ENCODE measurements around the gene SPNS3.
A peak's percentile ranks its signal among the peaks of the same experiment; 100 is the strongest.

SPNS3 gene

GRCh38 chr17:4433515-4434031, at the start of gene SPNS3:
SPNS3 (plus strand) TSS chr17:4433940; CDS start chr17:4433968, 28 bp downstream.
- no peak for FAIRE-seq

DNA sequence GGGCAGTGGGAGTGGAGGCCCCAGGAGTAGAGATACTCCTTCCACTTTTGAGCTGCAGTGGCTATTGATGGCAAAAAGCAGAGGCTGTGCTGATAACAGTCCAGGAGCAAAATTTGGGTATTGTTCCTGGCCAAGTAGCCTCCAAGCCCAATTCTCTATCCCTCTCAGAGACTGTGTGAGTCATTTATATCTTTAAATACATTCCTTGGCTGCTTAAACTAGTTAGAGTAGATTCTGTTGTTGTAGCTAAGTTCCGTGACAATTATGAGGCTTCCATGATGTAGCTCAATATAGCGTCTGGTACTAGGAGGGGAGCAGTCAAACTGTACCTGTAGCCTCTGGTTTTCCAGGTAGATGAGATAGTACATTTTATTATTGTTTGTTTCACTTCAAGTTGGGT, 47.3 kb upstream of the SPNS3 start:
- no peak for FAIRE-seq

DNA sequence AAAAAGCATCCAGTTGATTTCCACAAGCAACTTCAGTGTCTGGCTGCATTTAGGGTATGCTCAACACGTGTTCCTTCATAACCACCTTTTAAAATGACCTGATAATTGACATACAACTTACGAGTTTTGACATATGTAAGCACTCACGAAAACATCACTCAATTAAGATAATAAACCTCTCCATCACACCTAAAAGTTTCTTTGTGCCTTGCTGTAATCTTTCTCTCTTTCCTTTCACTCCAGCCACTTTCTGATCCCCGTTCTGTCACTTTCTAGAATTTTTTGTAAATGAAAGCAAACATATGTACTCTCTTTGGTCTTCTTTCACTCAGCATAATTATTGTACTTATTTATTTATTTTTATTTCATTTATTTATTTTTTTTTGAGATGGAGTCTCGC, 46.6 kb upstream of the SPNS3 start:
- no peak for FAIRE-seq

- no peak for FAIRE-seq
Measured at GRCh38 chr17:4389079-4389478, 44.7 kb upstream of the SPNS3 start.

GRCh38 chr17:4393806-4394205, 39.9 kb upstream of the SPNS3 start:
- no peak for FAIRE-seq

DNA sequence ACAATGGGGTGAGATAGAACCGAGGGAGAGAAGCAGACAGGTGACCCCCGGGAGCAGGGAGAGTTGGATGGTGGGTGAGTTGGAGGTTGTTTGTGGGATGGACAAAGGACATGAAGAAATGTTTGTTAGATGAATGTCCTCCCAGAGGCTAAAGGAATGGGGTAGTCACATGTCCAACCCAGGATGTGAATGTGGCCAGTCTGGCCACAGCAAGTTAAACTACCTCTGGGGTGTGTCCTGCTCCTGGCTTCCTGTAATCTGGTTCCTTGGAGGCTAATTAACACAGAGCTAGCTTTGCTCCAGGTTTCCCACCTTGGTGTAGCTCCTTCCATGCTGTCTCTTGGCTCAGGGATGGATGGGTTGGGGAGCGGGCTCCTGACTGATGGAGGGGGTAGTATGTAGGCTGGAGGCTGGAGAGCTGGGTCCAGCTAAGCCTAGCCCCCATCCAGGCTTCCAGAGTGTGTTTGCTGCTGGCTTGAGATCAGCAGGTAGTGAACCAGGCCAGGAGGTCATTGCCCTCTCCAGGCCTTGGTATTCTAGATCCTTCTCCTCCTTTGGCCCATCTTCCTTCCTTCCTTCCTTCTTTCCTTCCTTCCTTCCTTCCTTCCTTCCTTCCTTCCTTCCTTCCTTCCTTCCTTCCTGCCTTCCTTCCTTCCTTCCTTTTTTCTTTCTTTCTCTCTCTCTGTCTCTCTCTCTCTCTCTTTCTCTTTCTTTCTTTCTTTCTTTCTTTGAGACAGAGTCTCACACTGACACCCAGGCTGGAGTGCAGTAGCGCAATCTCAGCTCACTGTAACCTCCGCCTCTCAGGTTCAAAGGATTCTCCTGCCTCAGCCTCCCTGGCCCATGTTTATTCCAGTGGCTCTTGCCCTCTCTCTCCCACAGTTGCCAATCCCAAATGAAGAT, 39.3 kb upstream of the SPNS3 start:
- no peak for FAIRE-seq

DNA sequence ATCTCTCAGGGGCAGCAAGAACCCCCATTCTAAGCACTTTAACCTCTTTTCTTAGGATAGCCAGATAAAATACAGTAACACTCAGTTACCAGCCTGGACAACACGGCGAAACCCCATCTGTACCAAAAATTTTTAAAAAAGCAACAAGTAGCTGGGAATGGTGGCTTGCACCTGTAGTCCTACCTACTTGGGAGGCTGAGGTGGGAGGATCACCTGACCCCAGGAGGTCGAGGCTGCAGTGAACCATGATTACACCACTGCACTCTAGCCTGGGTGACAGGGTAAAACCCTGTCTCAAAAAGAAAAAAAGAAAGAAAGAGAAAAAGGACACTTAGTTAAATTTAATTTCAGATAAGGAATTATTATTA, 38.6 kb upstream of the SPNS3 start:
- no peak for FAIRE-seq

- no peak for FAIRE-seq
Measured at GRCh38 chr17:4397840-4398239, 35.9 kb upstream of the SPNS3 start.

DNA sequence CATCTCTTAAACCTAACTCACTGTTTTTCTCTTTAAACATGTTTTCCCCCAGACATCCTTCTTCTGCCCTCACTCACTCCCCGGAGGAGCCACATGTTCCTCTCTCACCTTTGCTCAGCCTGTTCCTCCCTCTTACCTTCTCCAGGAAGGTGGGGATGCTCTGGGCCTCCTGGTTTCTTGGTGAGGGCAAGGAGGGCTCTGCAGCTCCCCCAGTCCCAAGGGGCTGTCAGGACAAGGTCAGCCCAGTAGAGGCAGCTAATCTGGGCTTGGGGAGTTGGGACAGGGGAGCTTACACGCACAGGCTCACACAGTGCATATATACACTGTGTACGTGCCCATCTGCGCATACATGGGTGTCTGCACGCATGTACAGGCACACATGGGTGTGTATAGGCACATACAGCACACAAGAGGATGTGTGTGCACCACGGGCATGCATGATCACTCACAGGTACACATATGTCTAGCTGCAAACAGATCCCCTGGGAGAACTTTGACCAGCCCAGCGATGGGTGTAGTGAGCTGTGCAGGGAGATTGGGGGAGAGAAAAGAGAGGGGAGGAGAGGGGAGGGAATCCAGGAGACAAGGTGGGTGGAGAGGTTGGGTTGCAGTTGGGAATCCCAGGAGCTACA, 28.6 kb upstream of the SPNS3 start:
- FAIRE-seq, result no peak

- no peak for FAIRE-seq
Measured at GRCh38 chr17:4405699-4406098, 28.0 kb upstream of the SPNS3 start.

- FAIRE-seq, result no peak
Measured at GRCh38 chr17:4406386-4406785, 27.4 kb upstream of the SPNS3 start.

DNA sequence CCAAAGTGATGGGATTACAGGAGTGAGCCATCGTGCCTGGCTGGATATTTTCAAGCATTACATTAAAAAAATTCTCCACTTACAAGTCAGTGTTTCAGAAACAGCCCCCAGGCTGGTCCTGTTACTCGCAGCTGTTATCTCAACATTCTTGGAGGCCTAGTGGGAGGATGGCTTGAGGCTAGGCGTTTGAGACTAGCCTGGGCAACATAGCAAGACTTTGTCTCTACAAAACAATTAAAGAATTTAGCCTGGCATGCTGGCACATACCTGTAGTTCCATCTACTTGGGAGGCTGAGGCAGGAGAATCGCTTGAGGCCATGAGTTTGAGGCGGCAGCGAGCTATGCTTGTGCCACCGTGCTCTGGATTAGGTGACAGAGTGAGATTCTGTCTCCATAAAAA, 26.5 kb upstream of the SPNS3 start:
- no peak for FAIRE-seq

DNA sequence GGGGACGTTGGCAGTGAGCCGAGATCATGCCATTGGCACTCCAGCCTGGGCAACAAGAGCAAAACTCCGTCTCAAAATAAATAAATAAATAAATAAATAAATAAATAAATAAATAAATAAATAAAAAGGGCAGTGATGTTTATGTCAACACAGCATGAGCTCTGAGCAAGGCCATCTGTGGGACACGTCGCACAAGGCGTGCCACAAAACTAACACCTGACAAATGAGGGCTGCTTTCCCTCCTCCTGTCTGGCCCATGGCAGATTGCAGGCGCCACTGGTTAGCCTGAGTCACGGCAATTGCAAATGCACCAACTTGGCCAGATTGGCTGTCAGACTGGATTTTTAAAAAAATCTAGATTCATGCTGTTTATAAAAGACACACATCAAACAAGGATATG, 25.9 kb upstream of the SPNS3 start:
- no peak for FAIRE-seq

- FAIRE-seq, result no peak
Measured at GRCh38 chr17:4409659-4410058, 24.1 kb upstream of the SPNS3 start.

- FAIRE-seq, result no peak
Measured at GRCh38 chr17:4411201-4411600, 22.5 kb upstream of the SPNS3 start.

DNA sequence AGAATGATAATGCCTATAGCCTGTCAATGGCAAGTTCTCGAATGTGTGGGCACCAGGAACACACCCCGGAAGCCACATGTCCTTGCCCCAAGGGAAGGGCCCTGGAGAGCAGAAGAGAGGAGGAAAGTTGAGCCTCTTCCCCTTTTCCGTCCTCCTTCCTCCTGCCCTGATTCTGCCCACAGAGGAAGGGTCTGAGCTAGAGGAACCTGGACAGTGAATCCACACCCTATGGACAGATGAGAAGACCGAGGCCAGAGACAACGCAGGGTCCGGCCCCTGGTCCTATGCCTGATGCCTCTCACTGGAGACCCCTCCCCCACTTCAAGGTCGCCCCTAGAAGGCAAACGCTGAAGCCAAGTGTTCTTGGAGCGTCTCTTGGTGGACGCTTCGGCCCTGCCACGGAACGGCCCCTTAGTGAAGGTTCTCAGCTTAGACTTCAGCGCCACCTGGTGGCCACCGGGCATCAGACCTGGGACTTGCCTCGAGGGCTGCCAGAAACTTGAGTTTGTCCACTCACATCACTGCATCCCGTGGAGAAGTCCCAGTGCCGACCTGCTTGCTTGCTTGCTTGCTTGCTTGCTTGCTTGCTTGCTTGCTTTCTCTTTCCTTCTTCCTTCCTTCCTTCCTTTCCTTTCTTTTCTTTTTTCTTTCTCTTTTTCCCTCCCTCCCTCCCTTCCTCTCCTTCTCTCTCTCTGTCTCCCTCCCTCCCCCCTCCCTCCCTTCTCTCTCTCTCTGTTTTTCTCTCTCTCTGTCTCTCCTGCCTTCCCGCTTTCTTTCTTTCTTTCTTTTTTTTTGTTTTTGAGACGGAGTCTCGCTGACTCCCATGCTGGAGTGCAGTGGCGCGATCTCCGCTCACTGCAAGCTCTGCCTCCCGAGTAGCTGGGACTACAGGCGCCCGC, 20.6 kb upstream of the SPNS3 start:
- peak; percentile 89 for FAIRE-seq

GRCh38 chr17:4417129-4417667, 16.5 kb upstream of the SPNS3 start:
- FAIRE-seq, result no peak

DNA sequence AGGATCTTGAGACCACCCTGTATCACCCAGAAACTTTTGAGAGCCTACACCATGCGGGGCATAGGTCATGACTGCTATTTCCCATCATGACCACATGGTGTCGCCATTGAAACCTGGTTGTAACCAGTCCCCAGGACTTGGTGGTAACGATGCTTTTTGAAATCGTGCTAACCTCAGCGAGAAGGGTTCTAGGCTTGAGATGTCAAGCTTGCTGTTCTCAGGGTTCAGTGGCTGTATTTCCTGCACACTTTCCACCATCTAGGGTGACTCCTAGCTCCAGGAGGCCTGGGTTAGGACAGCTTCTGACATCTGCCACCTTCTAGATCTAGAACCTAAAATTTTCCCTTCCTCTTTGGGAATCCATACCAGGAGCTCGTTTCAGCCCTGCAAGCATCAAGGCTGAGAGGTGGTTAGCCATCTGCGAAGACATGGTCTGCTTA, 13.0 kb upstream of the SPNS3 start:
- FAIRE-seq, result peak; percentile 96

DNA sequence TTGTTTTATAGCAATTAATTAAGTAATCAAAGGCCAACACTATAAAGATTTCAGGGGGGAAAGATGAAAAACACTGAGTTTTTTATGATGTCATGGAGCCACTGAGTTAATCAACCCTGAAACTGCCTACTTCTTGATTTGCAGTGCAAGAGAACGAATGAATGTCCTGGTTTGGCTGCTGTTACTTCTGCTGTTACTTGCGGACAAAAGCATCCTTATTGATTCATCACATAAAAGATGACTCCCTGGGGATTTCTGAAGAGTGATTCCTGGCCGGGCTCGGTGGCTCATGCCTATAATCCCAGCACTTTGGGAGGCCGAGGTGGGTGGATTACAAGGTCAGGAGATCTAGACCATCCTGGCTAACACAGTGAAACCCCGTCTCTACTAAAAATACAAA, 10.9 kb upstream of the SPNS3 start:
- no peak for FAIRE-seq

- FAIRE-seq, result no peak
Measured at GRCh38 chr17:4425398-4425797, 8.3 kb upstream of the SPNS3 start.

DNA sequence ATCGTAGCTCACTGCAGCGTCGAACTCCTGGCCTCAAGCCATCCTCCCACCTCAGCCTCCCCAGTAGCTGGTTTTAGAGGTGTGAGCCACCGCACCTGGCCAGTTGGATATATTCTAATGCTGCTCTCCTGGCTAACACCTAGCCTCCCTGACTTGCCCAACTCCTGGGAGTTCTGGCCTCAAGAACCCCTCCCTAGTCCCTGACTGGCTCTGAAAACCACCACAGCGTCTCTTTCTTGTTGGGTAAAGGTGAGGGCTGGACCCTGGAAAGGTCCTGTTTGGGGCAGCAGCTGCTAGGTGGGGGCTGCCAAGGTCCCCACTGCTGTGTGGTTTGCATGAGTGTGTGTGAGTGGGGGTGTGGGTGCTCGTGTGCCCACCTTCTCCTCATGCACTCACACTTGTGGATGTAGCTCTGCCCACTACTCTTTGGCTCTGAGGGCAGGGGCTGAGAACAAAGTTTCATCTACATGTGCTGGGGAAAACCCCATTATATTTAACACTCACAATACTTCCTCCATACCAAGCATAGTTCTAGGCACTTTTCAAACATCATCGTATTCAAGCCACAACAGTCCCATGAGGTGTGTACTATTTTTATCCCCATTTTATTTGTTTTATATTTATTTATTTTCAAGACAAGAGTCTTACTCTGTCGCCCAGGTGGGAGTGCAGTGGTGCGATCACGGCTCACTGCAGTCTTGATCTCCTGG, 7.1 kb upstream of the SPNS3 start:
- FAIRE-seq, result no peak

DNA sequence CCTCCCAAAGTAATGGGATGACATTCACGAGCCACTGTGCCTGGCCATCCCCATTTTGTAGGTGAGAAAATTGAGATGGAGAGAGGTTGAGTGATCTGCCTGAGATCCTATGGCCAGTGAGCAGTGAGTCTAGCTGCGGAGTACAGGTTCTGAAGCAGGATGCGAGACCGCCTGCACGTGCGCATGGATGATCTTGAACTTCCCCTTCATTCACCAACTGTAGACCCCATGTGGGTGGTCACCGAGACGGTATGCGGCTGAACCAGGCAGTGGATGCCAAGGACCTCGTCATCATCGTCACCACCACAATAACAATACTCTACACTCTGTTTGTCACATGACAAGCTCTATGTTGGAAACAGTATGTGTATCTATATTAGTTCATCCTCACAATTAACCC, 6.2 kb upstream of the SPNS3 start:
- no peak for FAIRE-seq

All from G401.6 (cell line).